ENCODE measurements around the gene FOSB.

DNA sequence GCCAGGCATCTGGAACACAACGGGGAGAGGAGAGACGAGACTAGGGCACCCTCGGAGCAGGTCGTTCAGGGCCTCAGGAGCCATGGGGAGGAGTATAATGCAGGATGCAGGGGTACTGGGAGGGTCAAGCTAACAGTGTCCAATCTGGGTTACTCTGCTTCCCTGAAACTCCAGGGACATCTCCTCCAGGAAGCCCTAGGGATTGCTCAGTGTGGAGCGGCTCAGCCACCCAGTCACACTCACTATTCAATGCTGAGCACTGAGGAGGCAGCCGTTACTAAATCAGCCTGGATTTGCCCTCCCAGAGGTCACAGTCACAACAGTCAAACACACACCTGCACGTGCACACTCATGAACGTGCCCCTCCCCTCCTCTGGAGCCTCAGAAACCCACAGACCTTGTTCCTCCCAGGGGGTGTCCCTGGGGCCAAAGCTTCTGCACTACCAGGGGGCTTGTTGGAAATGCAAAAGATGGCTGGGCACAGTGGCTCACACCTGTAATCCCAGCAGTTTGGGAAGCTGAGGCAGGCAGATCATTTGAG, 6.9 kb upstream of the FOSB start:
- TF ChIP-seq EZH2 (IDR thresholded peaks at IDR 0.05; ENCODE audit: insufficient read depth, low read length), result no peak
- TF ChIP-seq, protein P1, sequence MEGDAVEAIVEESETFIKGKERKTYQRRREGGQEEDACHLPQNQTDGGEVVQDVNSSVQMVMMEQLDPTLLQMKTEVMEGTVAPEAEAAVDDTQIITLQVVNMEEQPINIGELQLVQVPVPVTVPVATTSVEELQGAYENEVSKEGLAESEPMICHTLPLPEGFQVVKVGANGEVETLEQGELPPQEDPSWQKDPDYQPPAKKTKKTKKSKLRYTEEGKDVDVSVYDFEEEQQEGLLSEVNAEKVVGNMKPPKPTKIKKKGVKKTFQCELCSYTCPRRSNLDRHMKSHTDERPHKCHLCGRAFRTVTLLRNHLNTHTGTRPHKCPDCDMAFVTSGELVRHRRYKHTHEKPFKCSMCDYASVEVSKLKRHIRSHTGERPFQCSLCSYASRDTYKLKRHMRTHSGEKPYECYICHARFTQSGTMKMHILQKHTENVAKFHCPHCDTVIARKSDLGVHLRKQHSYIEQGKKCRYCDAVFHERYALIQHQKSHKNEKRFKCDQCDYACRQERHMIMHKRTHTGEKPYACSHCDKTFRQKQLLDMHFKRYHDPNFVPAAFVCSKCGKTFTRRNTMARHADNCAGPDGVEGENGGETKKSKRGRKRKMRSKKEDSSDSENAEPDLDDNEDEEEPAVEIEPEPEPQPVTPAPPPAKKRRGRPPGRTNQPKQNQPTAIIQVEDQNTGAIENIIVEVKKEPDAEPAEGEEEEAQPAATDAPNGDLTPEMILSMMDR (IDR thresholded peaks at IDR 0.05; ENCODE audit: insufficient read depth, low read depth, low read length), result no peak
